Activated T-cell treated with anti-CD3 and anti-CD28 coated beads, Interleukin-2, amount 50 U/mL, for 1 hour (primary cell): ENCODE measurements around the gene ECPAS.
"Not testable (repeated sequence)": the region's sequence is repeated elsewhere in the genome, so short reads cannot be mapped to it uniquely, and the experiment has no call there.

Source experiments
- DNase-seq: peaks from one replicate; pipeline ENCODE4 v3.0.0-alpha.2; 2020

Gene ECPAS

DNA sequence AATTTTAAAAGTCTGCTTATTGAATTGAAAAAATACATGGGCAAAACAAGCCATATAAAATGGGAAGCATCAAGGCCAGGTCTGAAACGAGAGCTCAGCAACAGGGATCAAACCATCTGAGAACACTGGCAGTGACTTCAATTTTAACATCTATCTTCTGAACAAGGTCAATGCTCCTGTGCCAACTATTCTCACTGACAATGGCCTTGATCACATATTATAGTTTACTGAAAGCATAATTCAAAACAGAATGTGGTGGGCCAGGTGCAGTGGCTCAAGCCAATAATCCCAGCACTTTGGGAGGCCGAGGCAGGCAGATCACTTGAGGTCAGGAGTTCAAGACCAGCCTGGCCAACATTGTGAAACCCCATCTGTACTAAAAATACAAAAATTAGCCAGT lies 9.0 kb downstream of the ECPAS start:
- DNase-seq = no peak

DNA sequence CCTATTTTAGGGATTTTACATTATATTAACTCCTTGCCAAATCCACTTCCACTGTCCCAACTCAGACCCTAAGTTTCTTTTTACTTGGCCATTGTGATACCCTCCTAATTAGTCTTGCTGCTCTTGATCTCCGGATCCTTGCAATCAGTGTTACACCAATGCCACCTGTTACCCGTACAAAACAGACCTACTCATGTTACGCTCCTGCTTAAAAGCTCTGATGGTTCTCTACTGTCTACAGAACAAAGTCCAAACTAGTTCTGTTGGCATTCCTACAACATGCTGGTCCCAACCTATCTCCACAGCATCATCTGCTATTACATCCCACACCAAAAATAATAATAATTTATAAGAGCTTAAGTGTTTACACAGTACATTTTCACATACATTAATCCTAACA lies 9.8 kb downstream of the ECPAS start:
- no peak for DNase-seq

GRCh38 chr9:111467778-111468367 lies 16.3 kb downstream of the ECPAS start:
- no peak for DNase-seq

DNA sequence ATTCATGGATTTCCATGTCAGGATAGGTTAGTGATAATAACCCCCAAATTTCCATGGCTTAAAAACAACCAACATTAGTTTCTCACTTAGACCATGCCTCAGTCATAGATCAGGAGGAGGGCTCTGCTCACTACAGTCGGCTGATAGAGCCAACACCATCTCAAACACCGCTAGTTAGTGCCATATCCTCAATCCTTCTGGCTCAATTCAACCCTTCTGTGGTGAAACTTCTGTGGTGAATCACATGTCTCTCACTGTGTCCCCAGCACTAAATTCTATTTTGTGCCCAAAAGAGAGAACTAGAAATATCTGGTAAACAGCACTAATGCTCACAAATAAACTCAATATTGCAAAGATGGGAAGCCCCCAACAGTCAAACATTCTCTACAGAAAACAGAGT lies 21.1 kb downstream of the ECPAS start:
- DNase-seq = no peak

- DNase-seq = no peak
Observed at GRCh38 chr9:111458139-111459009, 25.8 kb downstream of the ECPAS start.

GRCh38 chr9:111456529-111456928 lies 27.7 kb downstream of the ECPAS start:
- no peak for DNase-seq

GRCh38 chr9:111455638-111456037 lies 28.5 kb downstream of the ECPAS start:
- DNase-seq = no peak

- no peak for DNase-seq
Observed at GRCh38 chr9:111454751-111455150, 29.4 kb downstream of the ECPAS start.

DNA sequence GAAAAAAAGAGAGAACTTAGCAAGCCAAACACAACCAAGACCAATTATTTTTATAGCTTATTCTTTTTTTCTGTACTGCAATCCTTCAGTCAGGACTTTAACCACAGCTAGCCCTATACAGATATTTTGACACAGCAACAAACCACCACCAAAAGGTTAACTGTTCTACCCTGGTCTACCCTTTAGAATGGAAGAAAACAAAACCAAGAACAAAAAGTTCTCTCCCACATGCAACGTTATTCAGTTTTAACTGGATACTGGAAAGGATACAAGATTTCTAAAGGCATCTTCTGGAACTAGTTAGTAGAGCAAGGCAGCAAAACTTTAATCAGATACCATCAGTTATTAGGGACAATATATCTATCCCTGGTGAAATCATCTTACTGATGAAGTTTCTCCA lies 32.6 kb downstream of the ECPAS start:
- no peak for DNase-seq

DNA sequence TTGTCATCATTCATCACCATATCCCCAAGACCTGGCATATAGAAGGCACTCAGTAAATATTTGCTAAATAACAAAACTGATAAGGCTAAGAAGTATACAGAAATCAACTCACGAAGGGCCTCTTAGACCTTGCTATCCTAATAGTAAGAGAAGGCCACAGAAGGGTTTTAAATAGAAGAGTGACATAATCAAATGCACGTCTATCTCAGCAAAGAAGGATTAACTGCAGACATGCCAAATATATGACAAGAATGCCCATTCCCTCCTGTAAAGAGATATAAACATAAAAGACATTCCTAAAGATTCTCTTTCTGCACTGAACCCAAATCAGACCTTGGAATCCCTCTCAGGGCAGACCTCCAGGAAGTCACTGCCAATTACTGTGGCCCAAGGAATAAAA lies 34.1 kb downstream of the ECPAS start:
- no peak for DNase-seq

DNA sequence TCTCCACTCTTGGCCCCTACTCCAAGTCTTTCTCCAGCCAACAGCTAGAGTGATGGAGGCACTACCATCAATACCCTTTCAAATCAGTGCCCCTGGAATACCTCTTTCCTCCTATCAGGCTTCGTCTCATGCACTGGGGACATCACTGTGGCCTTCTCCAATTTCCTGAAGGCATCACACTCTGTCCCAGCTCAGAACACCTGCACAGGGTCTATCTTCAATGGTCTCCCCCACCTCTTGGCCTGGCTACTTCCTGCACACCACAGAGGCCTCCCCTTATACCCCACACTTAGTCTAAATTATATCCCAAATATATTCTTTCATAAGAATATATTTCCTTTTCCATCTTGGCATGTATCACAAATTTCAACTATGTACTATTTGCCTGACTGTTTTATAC lies 34.5 kb downstream of the ECPAS start:
- no peak for DNase-seq

GRCh38 chr9:111445799-111446198 lies 38.4 kb downstream of the ECPAS start:
- DNase-seq = not testable (repeated sequence)

- DNase-seq = no peak
Observed at GRCh38 chr9:111443454-111443853, 40.7 kb downstream of the ECPAS start.

GRCh38 chr9:111442360-111443027 lies 41.7 kb downstream of the ECPAS start:
- DNase-seq = no peak

DNA sequence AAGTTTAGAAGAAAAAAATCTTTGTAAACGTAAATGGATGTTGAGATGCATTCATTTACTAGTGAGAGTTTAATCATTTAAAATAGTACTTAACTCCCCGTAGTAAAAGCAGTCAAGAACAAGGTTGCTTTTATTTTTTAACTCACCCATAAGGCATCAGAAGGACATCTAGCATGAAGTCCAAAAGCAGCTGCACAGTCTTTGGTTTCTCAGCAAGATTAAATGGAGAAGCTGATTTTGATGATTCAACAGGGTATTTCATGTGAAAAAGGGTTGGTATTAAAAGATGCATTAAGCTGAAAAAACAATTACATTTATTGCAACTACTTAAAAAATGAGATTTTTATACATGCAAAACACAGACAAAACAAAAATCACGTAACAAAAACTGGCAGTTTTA lies 44.0 kb downstream of the ECPAS start:
- DNase-seq = no peak

DNA sequence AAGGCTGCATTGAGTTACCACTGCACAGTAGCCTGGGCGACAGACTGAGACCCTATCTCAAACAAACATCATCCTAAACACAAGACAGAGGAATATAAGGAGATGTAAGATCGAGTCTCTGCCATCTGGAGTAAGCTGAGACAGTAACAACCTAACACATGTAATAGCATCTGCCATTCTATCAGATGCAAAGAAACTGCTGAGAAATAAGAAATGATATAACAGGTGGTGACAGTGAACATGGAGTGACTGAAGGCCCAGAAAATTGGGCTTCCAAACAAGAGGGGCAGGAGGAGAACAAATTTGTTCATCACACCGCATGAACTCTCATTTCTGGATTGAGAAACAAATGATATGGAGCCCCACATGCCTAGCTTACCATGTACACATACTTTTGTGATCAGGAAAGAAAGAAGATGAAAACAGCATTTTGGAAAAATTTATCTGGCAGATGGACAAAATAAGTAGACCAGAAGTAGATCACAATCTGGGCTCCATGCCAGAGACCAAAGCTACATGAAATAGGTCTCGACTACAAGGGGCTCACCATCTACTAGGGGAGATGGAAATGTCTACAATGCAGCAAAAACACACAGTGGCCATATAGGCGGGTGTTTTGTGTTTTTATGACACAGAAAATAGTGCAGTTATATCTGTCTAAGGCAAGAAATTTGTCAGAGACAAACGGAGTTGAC lies 45.5 kb downstream of the ECPAS start:
- no peak for DNase-seq

DNA sequence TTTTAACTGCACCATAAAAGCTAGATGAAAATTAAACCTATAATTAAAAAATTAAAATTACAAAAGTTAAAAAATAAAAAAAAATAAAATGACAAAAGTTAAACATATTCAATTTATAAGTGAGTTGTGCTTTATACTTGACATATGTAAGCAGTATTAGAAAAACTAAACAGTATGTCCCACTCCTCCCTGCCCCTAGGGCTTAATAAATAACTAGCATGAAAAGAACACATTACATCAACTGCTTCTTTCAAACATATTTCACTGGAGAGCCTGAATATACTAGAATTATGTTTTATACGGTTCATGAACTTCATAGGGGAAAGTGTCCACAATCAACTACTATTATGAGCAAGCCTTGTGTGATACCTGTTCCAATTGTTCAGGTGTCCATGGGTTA lies 47.6 kb downstream of the ECPAS start:
- no peak for DNase-seq

GRCh38 chr9:111433082-111433481 lies 51.1 kb downstream of the ECPAS start:
- DNase-seq = no peak

DNA sequence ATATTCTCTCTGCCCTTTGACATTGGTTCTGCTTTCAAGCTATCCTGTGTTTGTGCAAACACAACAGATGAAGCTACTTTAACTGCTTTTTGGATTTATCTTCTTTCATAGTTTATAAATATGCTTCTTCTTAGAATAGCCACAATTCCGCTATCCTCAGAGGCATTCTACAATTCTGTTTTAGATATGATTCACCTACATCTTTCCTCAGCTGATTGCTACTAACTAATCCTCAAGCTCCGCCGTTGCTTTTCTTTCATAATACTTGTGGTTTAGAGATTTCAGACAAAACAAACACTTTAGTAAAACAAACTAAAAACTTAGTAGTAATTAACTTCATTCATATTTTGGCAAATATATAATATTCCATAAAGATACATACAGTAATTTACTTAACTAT lies 52.5 kb downstream of the ECPAS start:
- no peak for DNase-seq

GRCh38 chr9:111429175-111429574 lies 55.0 kb downstream of the ECPAS start:
- DNase-seq = no peak

DNA sequence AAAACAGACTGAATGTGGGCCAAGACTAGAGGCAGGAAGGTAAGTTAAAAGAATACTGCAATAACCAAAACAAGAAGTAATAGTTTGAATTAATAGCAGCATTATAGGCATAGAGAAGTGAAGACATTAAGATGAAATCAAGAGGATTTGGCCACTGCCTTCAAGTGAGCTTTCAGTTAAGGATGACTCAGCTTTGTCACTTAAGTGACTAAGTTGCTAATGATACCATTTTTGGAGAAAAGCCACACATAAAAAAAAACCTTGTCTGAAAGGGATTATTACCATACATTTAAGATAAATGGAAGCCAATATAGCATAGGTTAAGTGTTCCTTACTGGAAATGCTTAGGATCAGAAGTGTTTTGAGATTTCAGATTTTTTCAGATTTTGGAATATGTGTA lies 57.0 kb downstream of the ECPAS start:
- DNase-seq = no peak

DNA sequence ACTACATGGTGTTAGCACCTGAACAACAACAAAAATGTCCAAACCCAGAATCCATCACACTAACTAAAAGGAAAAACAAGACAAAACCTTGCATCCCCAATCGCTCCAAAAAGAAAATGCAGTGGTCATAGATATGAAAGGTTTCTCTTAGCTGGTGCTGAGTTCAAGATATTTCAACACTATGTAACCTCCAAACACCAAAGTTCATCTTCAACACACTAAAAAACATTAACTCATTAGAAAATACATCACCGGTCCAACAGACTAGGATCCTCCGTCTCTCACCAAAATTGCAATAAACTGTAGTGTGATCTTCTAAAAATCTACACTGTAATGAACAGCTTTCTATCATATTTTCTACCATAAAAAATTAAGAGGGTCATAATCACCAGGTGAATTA lies 60.8 kb downstream of the ECPAS start:
- DNase-seq = no peak

- DNase-seq = no peak
Observed at GRCh38 chr9:111414406-111414805, 69.8 kb downstream of the ECPAS start.

GRCh38 chr9:111413996-111414395 lies 70.2 kb downstream of the ECPAS start:
- no peak for DNase-seq
